ENCODE measurements around the gene BMPR1A.
A peak's percentile ranks its signal among the peaks of the same experiment; 100 is the strongest.

GRCh38 chr10:86755740-86756510 is 494 bp upstream of the BMPR1A start:
- peak in 1 of 6 experiments; percentile 5 for TF ChIP-seq CTCF (IDR thresholded peaks at IDR 0.05)
- peak; percentile 80 to 94 for TF ChIP-seq POLR2A (IDR thresholded peaks at IDR 0.05)
